Stimulated activated CD4-positive, alpha-beta T cell treated with anti-CD3 and anti-CD28 coated beads, Interleukin-12 subunit alpha, Interleukin-12 subunit beta, amount 100 ng/mL, for 48 hours (primary cell): ENCODE data around the gene PRMT6.
"Not testable (repeated sequence)": the region's sequence is repeated elsewhere in the genome, so short reads cannot be mapped to it uniquely, and the experiment has no call there.

Source experiments
- DNase-seq, 3 donors: peaks; one replicate each; pipeline ENCODE4 v3.0.0-alpha.2; 2020; ENCODE audit warnings: low read depth in 2 of 3, low spot score in 1 of 3

PRMT6 gene

DNA sequence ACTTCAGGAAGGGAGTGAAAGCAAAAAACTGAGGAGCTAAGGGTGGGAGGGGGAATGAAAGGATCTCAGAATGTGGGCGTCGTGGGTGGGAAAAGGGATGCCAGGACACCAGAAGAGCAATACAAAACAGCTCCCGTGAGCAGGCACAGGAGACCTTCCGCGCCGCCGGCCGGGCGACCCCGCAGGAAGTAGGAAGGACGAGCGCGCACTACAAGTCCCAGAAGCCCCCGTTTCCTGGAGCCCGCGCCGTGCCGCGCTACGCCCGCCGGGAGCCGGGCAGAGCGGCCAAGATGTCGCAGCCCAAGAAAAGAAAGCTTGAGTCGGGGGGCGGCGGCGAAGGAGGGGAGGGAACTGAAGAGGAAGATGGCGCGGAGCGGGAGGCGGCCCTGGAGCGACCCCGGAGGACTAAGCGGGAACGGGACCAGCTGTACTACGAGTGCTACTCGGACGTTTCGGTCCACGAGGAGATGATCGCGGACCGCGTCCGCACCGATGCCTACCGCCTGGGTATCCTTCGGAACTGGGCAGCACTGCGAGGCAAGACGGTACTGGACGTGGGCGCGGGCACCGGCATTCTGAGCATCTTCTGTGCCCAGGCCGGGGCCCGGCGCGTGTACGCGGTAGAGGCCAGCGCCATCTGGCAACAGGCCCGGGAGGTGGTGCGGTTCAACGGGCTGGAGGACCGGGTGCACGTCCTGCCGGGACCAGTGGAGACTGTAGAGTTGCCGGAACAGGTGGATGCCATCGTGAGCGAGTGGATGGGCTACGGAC lies at the start of gene PRMT6:
TSS of gene PRMT6 (plus strand) at position 249 of the 771 bp plus-strand sequence. CDS start at position 291, 42 bp downstream.
- peak; percentile 70 to 74 (median 73) for DNase-seq

DNA sequence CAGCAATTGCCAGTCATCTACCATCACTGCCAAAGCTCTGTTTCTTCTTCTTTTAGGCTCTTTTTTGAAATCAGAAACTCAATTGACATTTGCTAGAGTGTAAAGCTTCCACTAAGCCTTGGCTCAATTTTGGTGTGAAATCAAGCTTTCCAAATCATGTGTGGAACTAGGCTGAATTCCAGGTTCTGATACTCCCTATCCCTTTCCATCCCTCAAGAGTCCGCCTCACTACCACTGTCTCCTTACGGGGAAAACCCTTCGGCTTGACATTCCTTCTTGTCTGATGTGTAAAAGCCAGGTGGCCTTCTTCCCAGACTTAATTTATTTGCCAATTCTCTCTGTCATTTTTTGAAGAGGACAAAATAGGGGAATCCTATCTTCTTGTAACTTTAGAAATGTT lies 47.2 kb upstream of the PRMT6 start:
- DNase-seq: no peak

DNA sequence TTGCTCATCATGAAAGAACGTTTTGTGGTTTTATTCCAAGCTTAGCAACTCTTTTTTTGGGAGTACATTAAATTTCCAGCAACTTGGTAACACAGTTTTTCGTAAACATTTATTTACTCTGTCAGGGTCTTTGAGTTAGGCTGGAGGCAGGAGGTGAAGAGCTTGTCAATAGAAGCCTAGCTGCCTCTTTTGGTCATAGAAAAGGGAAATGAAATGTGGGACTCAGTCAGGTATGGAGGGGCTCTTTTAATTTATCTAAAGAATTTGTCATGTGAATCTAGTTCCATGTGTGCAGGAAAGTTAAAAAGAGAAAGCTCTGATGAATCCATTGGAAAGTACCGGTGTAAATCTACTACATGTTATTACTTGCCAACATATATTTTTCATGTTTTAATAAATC lies 45.9 kb upstream of the PRMT6 start:
- DNase-seq: no peak

DNA sequence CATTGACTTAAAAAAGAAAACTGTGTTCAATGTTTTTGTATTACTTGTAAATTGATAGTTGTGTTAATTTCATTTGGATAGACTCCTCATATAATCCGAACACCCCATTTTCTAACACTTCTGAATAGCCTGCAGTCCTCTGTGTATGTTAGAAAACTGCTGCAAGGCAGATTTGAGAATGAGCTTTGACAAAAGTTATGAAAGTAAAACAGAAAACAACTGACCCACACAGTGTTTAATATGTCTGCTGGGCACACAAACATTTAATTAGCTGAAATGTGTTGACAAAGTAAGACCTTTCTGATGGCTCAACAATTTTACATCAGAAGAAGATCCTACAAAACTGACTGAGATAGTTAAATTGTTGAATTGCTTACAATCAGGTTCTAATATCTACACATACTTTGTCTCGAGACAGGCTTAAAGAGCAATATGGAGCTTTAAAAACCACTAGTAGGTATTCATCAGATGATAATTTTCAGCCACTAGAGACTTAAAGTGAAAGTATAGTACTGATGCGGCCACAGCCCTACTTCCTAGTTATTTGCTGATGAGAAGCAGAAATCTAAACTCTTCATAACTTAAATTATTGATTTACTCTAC lies 40.0 kb upstream of the PRMT6 start:
- DNase-seq: no peak

DNA sequence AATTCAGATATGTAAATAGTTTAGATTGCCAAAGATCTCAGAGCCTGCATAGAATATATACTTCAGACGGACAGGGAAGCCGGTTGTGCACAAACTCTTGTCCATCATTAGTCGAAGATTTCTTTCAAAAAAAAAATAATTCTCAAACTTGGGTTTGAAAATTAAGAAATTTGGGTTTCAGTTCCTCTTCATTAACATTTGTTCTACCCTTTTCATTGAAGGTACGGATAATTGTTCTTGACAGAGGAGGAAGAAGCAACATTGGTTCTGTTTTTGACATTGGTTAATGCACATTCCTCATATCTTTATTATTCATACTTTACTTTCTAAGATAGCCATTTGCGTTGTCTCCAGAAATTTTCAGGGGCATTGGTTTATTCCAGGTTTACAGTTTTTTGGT lies 38.0 kb upstream of the PRMT6 start:
- DNase-seq: no peak

DNA sequence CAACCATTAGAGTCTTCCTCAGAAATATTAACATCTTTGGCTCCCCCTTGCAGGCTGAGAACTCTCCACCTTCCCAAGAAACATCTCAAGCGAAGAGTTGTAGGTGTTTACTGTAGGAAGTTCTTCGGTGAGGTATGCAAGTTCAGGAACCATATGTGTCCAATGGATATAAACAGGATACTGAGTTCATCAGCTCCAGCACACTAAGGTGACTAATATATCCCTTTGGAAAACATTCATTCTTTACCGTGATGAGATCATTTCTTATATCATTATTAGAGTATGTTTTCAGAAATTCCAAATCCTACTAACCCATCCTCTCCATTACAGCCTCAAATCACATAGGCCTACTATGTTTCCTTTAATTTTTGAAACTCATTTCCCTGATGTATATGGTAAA lies 37.3 kb upstream of the PRMT6 start:
- DNase-seq: no peak

DNA sequence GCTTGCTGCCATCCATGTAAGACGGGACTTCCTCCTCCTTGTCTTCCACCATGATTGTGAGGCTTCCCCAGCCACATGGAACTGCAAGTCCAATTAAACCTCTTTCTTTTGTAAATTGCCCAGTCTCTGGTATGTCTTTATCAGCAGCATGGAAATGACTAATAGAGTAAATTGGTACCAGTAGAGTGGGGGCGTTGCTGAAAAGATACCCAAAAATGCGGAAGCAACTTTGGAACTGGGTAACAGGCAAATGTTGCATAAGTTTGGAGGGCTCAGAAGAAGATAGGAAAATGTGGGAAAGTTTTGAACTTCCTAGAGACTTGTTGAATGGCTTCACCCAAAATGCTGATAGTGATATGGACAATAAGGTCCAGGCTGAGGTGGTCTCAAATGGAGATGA lies 17.6 kb upstream of the PRMT6 start:
- DNase-seq: not testable (repeated sequence)

DNA sequence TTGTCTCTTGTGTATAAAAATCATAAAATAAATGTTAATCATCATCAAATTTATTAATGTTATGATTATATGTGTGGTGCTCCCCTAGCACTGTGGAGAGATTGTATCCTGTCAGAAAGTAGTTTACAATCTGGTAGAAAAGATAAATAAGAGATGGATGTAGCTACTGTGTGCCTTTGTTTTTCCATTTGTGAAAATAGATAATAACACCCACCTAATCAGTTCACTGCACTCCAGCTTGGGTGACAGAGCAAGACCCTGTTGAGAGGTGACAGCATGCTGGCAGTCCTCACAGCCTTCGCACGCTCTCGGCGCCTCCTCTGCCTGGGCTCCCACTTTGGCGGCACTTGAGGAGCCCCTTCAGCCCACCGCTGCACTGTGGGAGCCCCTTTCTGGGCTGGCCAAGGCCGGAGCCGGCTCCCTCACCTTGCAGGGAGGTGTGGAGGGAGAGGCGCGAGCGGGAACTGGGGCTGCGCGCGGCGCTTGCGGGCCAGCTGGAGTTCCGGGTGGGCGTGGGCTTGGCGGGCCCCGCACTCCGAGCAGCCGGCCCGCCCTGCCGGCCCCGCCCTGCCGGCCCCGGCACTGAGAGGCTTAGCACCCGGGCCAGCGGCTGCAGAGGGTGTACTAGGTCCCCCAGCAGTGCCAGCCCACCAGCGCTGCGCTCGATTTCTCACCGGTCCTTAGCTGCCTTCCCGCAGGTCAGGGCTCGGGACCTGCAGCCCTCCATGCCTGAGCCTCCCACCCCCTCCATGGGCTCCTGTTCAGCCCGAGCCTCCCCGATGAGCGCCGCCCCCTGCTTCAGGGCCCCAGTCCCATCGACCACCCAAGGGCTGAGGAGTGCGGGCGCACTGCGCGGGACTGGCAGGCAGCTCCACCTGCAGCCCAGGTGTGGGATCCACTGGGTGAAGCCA lies 11.9 kb upstream of the PRMT6 start:
- DNase-seq: not testable (repeated sequence)

DNA sequence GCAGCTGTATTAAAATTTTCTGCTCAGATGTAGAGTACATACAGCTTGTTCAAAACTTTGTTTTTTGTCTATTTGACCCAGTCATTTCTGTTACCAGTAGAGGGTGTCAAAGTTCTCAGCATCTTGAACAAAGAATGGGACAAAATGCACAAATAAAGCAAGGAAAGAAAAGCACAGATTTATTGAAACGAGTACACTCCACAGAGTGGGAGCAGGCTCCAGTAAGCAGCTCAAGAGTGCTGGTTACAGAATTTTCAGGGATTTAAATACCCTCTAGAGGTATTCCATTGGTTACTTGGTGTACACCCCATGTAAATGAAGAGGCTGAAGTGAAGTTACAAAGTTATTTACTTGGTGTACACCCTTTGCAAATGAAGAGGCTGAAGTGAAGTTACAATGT lies 8.9 kb upstream of the PRMT6 start:
- no peak for DNase-seq

DNA sequence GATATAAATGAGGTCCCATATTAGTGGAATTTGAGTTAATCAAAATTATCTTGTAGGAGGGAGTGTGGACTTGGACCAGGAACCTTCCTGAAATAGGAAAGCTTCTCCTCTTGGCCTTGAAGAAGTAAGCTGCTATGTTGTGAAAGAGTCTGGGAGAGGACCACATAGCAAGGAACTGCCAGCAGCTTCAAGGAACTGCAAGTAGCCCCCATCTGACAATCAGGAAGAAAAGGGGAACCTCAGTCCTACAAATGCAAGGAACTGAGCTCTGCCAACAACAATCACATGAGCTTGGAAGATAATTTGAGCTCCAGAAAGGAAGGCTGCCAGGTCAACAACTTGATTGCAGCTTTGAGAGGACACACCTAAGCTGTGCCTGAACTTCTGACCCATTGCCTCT lies 8.2 kb upstream of the PRMT6 start:
- DNase-seq: no peak

DNA sequence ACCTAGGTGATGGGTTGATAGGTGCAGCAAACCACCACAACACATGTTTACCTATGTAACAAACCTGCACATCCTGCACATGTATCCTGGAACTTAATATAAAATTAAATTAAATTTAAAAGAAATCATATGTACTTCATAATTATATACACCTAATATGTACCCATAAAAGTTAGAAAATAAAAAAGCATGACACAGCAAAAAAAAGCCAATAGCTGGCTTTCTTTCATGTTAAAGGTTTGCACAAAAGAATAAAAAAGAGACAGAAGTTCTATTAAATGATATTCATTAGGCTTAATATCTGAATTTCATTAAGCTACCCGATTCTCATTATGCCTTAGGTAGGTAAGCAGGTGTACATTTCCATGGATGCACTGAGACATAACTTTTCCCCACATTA lies 5.2 kb upstream of the PRMT6 start:
- DNase-seq: no peak

DNA sequence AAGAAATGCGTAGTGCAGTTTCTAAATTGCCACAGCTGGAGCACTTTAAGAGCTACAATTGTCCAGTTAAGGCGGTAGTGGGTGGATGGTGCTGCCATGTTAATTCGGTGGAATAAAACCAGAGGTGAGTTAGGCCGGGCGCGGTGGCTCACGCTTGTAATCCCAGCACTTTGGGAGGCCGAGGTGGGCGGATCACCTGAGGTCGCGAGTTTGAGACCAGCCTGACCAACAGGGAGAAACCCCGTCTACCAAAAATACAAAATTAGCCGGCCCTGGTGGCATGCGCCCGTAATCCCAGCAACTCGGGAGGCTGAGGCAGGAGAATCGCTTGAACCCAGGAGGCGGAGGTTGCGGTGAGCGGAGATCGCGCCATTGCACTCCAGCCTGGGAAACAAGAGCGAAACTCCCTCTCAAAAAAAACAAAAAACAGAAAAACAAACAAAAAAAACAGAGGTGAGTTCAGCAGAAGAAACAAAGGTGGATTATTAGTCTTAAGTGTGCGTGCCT lies 502 bp upstream of the PRMT6 start:
- not testable (repeated sequence) for DNase-seq

DNA sequence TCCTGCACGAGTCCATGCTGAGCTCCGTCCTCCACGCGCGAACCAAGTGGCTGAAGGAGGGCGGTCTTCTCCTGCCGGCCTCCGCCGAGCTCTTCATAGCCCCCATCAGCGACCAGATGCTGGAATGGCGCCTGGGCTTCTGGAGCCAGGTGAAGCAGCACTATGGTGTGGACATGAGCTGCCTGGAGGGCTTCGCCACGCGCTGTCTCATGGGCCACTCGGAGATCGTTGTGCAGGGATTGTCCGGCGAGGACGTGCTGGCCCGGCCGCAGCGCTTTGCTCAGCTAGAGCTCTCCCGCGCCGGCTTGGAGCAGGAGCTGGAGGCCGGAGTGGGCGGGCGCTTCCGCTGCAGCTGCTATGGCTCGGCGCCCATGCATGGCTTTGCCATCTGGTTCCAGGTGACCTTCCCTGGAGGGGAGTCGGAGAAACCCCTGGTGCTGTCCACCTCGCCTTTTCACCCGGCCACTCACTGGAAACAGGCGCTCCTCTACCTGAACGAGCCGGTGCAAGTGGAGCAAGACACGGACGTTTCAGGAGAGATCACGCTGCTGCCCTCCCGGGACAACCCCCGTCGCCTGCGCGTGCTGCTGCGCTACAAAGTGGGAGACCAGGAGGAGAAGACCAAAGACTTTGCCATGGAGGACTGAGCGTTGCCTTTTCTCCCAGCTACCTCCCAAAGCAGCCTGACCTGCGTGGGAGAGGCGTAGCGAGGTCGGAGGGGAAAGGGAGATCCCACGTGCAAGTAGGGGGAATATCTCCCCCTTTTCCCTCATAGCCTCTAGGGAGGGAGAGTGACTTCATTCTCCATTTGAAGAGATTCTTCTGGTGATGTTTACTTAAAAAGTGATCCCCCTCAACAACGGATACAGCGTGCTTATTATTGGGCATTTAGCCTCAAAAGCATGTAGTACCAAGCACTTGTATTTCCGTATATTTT lies 991 bp downstream of the PRMT6 start:
- peak; percentile 21 to 44 (median 23) for DNase-seq

DNA sequence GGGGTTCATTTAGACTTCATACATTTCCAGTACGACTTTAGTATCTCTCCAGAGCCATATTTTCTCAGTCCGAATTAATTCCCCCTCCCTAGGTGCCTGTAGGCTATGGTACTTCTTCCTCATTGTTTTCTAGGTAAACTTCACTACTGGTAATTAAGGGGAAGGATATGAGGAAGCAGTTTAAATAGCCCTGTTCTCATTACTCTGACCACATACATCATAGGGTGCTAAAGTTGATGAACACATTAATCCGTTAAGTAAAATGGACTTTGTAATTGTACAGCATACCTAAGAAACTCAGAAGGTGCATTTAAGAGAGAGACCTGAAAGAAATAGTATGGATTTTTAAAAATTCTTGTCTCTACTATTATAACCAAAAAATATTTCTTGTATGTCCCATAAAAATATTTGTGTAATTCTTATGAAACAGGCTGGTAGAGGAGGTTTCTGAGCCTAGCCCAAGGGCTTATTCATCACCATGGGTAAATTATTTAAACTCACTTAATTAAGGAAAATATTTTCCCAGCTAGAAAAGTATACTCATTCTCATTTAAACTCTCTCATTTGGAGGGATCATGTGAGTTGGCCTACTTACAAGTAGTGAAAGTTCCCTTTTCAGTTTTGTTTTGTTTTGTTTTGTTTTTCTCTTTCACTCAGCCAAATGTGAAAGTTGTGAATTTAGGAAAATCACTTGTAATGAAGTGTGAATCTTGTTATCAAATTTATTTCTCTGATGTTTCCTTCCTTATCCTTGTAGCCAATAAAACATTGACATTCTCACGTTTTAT lies 2.0 kb downstream of the PRMT6 start:
- no peak for DNase-seq

DNA sequence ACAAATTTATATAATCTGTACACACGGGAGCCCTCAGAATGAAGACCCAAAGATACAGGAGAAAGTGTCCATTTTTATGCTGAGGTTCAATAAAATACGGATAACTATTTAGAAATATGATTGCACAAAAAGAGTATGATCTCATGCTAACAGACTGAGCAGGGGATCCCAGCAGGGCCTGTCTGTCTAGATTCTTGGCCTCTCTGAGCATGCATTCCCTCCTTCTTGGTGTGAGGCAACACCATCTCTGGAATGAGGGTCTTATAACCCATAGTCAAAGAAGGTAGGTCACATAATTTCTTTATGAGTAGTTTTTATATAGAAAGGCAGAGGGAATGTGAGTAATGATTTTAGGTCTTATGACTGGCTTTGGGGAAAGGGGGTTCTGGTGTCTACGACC lies 5.4 kb downstream of the PRMT6 start:
- no peak for DNase-seq

DNA sequence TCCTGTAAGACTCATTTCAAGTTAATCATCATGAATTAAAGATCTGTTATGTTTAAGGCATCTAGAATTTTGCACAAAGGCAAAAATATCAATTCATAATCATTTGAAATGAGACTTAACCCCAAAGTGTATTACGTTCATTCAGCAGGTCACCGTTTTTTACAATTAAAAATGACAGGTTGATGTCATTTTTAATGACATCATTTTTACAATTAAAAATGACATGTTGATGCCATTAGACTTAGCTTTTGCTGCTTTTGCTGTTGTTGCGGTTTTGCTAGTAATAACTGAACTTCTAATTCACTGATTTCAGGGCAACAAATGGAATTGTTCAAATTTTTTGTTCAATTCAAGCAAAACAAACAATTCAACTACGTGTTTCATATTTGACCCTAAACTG lies 17.0 kb downstream of the PRMT6 start:
- DNase-seq: no peak

DNA sequence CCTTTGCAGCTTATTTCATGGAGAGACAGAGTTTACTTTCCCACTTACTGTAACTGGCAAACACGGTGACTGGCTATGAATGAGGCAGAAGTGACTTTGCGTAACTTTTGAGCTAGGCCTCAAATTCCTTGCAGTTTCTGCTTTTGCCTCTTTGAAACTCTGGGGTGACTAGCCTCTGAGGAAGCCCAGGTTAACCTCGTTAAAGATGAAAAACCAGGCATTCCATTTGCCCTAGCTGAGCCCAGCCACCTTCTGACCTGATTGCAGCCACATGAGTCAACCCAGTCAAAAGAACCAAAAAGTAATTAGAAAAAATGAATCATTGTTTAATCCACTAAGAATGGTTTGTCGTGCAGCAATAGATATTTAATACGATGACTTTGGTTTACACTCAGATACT lies 20.4 kb downstream of the PRMT6 start:
- no peak for DNase-seq

DNA sequence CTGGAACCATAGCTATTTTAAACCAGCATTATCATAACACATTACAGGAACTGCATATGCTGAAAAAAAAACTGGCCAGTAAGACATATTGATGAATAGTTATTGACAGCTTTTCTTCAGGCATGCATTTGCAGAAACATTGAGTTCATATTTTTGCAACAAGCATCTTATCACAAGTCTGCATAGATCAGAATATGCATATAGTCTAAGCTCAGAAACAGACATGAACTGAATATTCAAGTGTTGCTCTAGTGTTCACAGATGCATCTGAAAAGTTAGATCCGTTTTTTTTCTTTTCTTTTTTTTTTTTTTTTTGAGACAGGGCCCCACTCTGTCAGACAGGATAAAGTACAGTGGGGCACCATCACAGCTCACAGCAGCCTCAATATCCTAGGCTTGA lies 22.8 kb downstream of the PRMT6 start:
- no peak for DNase-seq

DNA sequence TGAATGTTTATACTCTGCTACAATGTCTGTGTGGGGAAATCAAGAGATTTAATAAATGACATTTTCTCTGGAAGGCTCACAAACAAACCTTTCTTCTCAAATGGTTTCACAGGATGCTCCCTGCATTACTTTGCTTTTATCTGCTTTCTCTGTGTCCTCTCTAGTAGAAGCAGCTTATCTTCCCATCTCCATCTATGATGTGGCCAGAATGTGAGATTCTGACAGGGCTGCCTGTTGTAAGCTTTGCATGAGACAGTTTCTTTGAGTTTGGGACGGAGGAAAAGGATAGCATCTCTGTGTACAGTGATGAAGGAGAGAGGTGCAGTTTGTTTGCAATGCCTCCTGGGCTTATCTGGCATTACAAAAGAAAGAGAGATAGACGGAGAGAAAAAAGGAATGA lies 24.6 kb downstream of the PRMT6 start:
- DNase-seq: no peak

DNA sequence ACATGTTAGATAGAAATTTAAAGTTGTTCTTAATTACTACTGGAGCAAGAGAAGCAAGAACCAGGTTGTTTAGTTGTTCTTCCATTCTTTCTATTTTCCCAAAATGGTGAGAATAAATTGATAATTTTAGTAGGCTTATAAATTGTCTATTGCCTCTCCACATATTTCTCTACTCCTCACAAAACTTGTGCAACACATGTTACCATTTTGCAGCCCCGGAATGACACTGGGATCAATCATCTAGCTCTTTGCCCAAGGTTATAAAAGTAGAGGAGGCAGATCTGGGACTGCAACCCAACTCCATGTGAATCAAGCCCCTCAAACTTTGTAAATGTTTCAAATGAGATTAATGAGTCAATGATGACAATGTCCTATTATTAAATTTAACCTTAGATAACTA lies 34.9 kb downstream of the PRMT6 start:
- DNase-seq: no peak
